ENCODE data around the gene SMPD3.

Gene SMPD3

DNA sequence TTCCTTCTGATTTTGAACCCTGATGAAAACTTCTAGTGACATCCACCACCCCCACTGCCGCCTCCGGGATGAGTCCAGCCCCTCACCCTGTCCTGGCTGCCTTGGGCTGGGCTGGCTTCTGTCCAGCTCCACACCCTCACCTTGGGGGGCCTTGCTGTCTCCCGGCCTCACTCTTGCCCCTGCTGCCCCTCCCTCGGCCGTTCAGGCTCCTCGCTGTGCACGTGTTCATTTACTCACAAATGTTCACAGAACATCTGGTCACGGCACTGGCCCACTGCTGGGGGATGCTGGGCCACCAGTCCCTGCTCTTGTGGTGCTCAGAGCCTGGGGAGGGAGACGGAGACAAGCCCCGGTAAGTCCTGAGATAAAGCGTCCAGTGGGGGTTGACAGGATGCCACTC lies 96.8 kb downstream of the SMPD3 start:
- no peak for DNase-seq

DNA sequence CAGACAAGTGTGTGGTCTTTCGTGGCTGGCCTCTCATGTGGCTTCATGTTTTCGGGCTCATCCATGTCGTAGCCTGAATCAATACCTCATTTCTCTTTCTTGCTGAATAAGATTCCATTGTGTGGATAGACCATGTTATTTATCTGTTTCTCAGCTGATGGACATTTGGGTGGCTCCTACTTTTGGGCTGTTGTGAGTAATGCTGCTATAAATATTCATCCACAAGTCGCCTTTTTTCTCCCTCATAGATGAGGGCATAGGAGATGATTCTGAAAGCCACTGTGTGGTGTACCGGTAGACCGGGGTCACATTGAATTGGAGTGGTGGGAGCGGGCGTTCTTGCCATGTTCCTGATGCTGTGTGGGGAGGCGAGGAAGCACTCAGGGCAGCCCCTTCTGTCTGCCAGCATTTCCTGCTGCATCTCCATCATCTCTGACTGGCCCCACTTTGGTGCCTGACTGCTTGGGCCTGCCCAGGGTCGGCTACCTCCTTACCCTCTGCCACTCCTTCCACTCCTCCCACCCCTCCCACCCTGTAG lies 97.4 kb downstream of the SMPD3 start:
- no peak for DNase-seq

DNA sequence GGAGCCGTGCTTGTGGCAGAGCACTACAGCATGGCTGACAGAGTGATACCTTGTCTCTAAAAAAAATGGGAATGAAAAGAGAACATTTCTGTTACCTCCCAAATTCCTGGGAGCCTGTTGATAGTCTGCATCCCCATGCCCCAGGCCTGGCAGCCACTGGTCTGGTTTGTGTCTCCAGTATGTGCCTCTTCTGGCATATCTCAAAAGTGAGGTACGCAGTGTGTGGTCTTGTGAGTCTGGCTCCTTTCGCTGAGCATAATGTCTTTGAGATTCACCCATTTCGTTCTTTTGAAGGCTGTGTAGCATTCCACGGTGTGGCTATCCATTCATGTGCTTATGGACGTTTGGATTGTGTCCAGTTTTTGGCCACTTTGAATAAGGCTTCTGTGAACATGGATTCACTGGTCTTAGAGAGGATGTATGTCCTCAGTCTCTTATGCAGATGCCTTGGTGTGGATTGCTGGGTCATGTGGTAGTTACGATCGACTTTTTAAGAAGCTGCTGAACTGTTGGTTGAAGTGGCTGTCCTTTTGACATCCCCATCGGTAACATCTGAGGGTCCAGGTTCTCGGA lies 98.4 kb downstream of the SMPD3 start:
- no peak for DNase-seq

DNA sequence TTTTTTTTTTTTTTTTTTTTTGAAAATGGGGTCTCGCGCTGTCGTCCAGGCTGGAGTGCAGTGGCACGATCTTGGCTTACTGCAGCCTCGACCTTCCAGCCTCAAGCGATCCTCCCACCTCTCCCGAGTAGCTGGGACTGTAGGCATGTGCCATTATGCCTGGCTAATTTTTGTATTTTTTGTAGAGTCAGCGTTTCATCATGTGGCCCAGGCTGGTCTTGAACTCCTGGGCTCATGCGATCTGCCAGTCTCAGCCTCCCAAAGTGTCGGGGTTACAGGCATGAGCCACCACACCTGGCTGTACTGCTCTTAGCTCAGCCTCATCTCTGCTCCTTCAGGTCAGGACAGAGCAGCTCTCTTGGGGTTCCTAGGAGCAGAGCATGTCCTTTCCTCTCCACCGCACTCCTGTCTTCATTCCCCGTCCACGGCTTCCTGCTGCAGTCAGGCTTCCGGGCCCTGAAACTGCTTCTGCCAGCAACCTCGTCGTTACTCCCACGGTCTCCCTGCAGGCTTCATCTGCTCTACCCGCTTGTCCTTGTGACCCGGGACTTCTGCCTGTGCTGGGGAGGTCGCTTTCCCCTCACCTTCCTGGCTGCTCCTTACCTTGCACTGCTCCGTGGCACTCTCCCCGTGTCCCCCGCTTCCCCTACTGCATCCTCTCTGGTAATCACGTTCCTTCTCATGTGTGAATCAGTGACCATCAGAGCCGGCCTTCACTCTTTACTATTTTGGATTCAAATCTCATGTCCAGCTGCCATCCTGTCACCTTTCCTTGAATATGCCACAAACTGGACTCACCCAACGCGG lies 99.5 kb downstream of the SMPD3 start:
- no peak for DNase-seq

DNA sequence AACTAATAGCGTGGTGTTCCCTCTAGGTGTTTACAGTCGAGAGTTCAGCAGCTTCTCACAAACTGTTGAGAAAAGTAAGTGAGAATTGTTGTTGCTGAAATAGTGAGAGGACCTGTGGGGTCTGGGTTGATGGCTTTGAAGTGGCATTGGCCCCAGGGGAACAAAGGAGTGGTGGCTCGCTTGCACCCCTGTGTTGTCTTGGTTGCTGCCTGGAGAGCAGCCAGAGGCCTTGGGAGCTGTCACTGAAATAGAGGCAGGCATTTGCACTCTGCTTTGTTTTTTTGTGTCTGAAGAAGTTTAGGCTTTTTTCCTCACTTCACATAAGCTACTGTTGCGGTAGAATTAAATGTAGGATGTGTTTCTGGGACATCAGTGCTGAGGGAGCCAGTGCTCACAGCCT lies 100.7 kb downstream of the SMPD3 start:
- no peak for DNase-seq

DNA sequence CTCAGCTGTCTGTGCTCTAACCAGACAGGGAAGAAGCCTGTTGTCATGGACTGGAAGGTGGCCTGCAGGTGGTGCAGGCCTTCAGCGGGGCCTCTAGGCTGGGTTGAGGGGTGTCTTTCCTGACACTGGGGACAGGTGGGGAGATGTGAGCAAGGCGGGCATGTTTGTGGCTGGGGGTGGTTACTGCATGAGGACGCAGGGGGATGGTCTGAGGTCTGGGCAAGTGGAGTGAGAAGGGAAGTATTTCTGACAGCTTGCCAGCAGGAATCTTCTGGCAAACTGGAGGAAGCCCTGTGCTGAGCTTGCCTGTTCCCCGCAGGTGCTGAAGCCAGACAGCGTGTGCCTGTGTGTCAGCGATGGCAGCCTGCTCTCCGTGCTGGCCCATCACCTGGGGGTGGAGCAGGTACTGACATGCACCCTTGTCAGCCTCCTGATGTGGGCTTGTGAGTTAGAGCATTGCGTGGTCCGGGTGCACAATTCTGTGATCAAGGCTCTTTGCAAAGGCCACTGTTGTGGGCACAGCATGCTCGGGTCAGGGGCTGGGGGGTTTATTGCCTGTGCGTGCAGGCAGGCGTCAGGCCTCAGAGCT lies 101.3 kb downstream of the SMPD3 start:
- no peak for DNase-seq

DNA sequence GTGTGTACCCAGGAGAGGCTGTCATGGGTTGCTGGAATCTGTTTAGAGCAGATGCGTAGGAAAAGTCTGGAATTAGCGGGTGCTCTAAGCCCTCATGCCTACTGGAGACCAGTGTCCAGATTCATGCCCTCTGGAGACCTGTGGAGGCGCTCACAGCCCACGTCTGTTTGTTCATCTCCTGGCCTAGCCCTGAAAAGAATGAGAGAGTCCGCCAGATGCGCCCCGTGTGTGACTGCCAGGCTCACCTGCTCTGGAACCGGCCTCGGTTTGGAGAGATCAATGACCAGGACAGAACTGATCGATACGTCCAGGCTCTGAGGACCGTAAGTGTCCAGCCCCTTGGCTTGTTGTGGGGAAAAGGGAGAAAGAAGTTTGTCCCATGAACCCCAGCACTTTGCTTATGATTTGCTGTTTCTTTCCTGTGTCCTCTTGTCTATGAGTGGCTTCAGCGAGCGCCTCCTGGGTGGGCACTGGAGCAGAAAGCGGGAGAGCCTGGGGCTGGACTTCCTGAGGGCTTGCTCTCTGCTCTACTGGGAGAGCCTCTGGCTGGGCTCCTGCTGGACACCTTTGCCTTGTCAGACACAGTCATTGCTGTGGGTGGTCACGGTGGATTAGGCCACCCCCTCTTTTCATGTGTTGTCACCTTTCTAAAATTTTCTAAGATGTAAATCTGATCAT lies 102.2 kb downstream of the SMPD3 start:
- DNase-seq = no peak

DNA sequence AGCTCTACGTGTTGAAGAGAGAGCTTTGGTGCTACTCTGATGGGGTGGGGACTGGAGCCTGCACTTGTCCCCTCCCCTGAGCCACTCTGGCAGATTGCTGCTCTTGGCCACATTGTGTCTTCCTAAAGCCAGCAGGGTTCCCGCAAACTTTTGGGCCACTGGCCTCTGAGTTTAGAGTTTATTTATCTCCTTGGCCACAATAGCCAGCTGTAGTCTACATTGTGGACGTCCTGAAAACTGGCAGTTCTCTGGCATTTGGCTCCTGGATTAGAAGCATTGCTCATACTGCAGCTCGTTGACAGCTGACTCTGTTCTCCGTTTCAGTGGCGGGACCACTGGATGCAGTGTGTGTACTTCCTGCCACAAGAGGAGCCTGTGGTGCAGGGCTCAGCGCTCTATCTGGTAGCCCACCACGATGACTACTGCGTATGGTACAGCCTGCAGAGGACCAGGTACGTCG lies 102.9 kb downstream of the SMPD3 start:
- DNase-seq = no peak

DNA sequence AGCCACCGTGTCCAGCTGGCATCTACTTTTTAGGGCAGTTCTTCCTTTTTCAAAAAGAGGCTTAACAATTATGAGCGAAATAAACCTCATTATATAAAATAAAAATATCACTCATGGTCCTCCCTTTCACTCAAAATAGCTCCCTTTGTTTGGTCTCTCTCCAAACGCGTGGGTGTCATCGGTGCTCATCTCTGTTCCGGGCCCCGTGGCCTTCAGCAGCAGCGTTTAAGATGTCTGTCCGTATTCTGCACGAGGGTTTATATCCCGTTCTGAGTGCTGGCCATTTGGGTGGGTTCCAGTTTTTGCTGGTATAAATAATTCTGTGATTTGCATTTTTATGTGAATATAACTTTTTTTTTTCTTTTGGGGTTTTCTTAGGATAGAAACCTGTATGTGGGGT lies 104.1 kb downstream of the SMPD3 start:
- no peak for DNase-seq

DNA sequence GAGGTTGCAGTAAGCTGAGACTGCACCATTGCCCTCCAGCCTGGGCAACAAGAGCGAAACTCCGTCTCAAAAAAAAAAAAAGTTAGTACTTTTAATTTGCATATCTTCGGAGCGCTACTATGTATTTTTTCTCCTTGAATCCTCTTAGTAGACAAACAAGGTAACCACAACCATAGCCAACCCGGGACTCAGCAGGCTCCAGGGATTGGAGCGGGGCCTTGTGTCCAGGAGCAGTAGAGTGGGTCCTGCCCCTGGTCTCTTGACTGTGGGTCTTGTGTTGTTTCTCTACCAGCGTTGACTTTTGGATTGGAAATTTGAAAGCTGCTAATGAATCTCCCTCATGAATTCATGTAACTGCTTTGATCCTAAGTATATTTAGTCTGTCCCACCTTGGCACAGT lies 105.2 kb downstream of the SMPD3 start:
- no peak for DNase-seq

DNA sequence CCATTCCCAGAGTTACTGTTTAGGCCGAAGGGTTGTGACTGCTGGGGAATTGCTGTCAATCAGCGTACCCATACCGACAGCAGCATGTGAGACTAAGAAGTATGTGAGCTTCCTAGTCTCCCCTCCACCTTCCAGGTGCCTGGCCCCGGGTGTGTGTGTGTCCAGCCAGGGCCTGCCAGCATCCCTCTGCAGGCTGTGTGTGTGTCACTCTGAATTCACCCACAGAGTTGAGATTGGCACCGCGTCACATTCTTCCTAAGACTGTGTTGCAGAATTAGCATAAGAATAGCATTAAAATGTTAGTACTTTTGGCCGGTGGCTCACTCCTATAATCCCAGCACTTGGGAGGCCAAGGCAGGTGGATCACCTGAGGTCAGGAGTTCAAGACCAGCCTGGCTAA lies 105.7 kb downstream of the SMPD3 start:
- no peak for DNase-seq

DNA sequence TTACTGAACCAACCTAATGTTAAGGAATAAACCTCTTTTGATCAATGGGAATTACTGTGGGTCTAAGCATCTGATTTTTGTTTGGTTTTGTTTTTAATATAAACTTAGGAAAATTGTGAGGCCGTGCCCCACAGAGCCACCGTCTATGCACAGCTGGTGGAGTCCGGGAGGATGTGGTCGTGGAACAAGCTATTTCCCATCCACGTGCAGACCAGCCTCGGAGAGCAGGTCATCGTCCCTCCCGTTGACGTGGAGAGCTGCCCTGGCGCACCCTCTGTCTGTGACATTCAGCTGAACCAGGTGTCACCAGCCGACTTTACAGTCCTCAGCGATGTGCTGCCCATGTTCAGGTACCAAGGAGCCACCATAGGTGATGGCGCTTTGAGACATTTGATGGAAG lies 109.1 kb downstream of the SMPD3 start:
- DNase-seq = no peak

DNA sequence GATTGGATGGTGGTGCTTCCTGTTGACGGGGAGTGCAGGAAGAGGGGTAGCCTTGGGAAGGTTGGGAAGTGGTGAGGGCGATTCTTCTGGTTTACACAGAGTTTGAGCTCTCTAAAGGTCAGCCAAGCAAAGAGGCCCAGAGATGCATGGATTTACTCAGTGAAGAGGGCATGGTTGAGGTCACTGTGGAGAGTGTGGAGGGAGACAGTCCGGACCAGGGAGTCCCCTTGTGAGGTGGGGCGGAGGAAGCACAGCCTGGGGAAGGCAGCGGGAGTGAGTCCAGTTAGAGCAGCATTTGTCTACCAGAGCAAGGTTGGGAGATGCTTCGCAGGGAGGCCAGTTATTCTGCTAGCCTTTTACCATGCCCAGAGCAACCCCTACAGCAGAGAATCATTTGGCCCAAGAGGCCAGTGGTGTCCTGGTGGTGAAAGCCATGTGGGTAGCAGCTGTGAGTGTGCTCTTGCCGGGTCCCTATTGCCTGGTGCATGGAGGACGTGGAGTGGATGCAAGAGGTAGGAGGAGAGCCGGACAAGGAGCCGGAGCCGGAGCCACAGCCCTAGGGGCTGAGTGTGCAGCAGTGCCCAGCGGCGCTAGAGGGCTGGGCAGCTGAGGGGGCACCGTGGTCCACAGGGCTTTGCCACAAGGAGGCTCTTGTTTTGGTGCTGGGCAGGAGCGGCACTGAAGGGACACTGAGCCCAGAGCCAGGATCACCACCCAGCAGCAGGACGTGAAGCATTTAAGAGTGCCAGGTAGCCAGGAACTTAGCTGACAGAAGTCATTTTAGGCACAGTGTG lies 109.8 kb downstream of the SMPD3 start:
- no peak for DNase-seq

DNA sequence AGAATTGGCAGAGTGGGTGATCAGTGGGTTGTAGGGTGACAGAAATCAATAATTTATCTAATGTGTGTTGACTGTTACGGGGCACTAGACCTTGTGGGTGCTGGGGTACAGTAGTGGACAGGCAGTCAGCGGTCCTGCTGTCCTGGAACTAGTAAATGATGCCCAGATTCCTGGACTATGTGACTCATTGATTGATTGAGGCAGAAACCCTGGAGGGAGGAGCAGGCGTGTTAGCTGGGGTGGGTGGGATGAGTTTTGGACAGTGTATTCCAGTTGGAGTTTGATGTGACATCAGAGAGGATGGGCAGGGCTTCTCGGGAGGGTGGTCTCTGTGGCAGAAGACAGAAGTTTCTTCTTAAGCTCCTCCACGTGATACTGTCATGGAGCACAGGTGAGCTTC lies 113.1 kb downstream of the SMPD3 start:
- no peak for DNase-seq

DNA sequence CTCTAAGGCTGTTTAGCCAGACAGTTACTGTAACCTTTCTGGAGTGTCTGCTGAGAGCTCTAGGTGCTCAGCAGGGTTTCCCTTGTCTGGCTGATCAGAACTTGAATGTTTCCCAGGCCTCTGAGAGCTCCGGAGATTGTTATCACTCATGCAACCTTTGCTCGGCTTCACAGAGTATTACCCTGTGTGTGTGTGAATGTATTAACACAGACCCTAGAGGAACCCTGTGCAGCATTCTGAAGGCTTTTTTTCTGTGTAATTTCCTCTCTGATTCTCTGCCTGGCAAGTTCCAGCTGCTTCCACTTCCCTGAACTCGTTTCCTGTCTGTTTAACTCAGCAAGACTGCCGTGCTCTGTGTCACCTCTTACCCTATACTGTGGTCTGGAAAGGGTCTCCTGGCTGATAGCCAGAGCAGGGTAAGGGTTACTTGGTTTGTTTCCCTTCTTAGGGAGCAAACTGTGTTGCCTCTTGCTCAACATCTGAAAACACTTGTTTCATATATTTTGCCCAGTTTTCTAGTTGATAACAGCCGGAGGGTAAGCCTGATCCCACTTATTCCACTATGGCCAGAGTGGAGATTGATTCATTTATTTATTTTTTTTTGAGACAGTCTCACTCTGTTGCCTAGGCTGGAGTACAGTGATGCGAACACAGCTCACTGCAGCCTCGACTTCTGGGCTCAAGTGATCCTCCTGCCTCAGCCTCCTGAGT lies 115.7 kb downstream of the SMPD3 start:
- no peak for DNase-seq

DNA sequence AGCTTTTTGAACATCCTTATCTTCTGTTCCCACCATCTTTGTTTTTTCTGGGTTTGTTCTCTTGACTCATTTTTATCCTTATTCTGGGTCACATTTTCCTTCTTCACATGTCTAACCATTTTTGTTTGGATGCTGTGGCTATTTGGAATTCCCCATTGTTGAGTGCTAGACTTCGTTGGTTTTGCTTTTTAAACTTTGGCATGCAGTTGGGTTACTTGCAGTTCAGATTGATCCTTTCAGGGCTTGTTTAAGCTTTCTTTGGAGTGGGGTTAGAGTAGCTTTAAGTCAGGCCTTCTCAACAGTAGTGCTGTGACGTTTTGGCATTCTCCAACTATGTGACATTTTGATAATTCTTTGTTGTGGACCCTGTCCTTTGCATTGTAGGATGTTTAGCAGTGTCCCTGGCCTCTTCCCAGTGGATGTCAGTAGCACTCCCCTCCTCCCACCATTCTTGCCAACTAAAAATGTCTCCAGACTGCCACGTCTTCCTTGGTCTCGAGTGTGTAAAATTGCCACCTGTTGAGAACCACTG lies 116.4 kb downstream of the SMPD3 start:
- DNase-seq = no peak

DNA sequence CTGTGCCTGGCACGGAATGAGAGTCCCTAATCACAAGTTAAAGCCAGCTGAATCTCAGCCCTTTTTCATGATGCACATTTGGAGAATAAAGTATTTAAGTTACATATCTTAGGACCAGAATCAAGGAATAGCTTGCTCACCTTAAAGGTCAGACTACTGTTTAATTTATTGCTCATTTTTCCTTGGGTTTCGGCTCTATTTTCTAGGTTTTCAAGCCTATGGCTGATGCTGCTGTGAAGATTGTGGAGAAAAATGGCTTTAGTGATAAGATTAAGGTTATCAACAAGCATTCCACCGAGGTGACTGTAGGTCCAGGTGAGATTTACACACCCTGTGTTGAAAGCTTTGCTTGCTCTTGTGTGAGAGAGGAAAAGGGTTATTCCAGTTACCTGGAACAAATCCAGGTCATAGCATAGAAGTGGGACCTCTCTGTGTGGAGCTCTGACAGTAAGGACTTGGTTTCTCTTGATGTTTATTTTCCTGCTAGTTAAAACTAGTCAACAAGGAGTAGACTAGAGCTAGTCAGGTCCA lies 119.4 kb downstream of the SMPD3 start:
- DNase-seq = no peak

DNA sequence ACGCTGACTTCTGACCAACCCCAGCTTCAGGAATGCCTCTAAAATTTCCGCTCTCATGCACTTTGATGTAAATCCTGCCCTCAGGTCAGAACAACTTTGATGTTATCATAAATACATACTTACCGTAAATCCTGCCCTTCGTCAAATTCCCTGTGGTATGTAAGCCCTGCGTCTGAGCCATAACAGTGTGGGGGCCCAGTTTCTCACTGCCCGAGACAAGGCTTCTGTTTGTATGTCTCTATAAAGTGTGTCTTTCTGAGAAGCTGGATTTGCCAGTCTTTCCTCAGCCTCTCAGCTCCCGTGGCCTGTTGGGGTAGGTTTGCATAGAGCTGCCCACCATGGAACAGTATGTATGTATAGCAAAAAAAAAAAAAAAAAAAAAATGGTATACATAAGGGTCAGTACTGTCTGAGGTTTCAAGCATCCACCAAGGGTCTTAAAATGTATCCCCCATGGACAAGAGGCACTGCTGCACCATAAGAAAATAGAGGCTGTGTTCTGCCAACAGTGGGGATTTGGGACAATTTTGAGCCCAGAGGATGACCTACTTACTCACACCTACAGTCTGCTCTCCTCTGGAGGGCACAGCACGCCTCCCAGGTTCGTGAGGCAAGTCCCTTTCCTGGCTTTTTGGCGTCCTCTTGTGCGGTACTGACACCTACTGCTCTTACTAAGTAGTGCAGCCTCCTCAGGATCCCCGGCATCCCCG lies 120.0 kb downstream of the SMPD3 start:
- DNase-seq = peak; percentile 79

DNA sequence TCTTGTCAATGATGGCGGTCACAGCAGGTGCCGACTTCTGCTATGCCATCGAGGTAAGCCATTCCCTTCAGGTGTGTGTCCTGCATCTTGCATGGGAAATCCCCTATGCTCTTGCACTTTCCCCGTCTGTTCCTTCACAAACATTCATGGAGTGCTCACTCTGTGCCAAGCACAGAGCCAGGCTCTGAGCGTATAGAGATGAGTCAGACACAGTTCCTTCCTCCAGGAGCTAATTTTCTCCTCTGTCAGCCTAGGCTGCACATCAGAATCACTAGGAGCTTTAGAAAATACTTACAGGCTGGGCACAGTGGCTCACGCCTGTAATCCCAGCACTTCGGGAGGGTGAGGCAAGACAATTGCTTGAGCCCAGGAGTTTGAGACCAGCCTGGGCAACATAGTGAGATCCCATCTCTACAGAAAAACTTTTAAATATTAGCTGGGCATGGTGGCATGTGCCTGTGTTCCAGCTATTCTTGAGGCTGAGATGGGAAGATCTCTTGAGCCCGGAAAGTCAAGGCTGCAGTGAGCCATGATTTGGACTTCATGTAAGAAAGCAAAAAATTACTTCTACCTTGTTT lies 123.4 kb downstream of the SMPD3 start:
- no peak for DNase-seq

DNA sequence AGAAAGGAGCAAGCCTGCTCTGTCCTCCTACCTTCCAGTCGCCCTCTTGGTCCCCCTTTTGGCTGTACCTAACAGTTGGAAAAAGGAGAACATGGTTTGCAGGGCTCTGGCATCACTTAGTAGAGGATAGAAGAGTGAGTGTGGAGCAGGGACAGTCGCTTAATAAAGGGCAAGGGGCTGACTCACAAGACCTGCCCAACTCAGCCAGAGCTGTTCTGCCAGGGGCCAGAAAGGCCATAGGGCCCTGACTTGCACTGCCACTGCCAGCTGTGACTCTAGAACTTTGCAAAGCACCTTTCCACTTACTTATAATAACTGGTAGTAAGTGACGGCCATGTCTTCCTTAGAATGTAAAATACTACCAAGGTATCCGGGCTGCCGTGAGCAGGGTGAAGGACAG lies 124.0 kb downstream of the SMPD3 start:
- DNase-seq = no peak

Data from NCI-H2107 (cell line).